ENCODE results near the gene PRR15L. TPM values are rescaled to one million over a fixed set of nuclear protein-coding genes. Genes with fewer than 3 reads are reported as not detected.

PRR15L gene
- total RNA-seq, 1 experiment from 2014 or later = not detected

Other genes starting within 250 kb of the PRR15L start
- gene TBX21, start 224.6 kb downstream of the PRR15L start, total RNA-seq (2014; rRNA removed; shearing (Covaris generic)) = not detected in 2 replicates
- 8.3 and 10.5 TPM in 2 replicates for gene OSBPL7, start 136.1 kb downstream of the PRR15L start, total RNA-seq (2014; rRNA removed; shearing (Covaris generic))
- gene MRPL10, start 126.3 kb downstream of the PRR15L start, total RNA-seq (2014; rRNA removed; shearing (Covaris generic)) = 45.1 and 46.7 TPM in 2 replicates
- 0.18 and 0.34 TPM in 2 replicates for gene LRRC46, start 126.2 kb downstream of the PRR15L start, total RNA-seq (2014; rRNA removed; shearing (Covaris generic))
- gene SCRN2, start 116.6 kb downstream of the PRR15L start, total RNA-seq (2014; rRNA removed; shearing (Covaris generic)) = 8.0 and 12.9 TPM in 2 replicates
- gene SP6, start 106.7 kb downstream of the PRR15L start, total RNA-seq (2014; rRNA removed; shearing (Covaris generic)) = not detected in 2 replicates
- 3.7 and 3.9 TPM in 2 replicates for gene SP2, start 61.6 kb downstream of the PRR15L start, total RNA-seq (2014; rRNA removed; shearing (Covaris generic))
- gene PNPO, start 16.3 kb downstream of the PRR15L start, total RNA-seq (2014; rRNA removed; shearing (Covaris generic)) = 9.7 and 10.4 TPM in 2 replicates
- gene CDK5RAP3, start 13.2 kb upstream of the PRR15L start, total RNA-seq (2014; rRNA removed; shearing (Covaris generic)) = 47.0 and 64.2 TPM in 2 replicates
- 0.32 TPM in 1 of 2 replicates, not detected in the other for gene COPZ2, start 79.9 kb upstream of the PRR15L start, total RNA-seq (2014; rRNA removed; shearing (Covaris generic))
- 75.1 and 78.1 TPM in 2 replicates for gene NFE2L1, start 90.5 kb upstream of the PRR15L start, total RNA-seq (2014; rRNA removed; shearing (Covaris generic))
- 148 and 149 TPM in 2 replicates for gene CBX1, start 143.6 kb upstream of the PRR15L start, total RNA-seq (2014; rRNA removed; shearing (Covaris generic))
- gene SNX11, start 149.9 kb upstream of the PRR15L start, total RNA-seq (2014; rRNA removed; shearing (Covaris generic)) = 15.3 and 16.1 TPM in 2 replicates

Measured in SJCRH30 (cell line).